Large intestine (tissue), 3 donors: Measurements from ENCODE around the gene SUGP1. TPM values are rescaled to one million over a fixed set of nuclear protein-coding genes. Genes with fewer than 3 reads are reported as not detected.

Source experiments
- DNase-seq, 2 donors: peaks; one replicate each; pipeline versions ENCODE4 v3.0.0 to v3.0.0-alpha.2; 2013
- H3K27ac ChIP-seq: one replicate; pipeline ENCODE4 v1.5.1; 2013; ENCODE audit warnings: low read length
- H3K27me3 ChIP-seq: 2 replicates; pipeline ENCODE4 v1.6.1; 2013; ENCODE audit warnings: low read length; ENCODE audit not compliant: control insufficient read depth, insufficient read depth
- H3K36me3 ChIP-seq: 2 replicates; pipeline ENCODE4 v1.6.1; 2013; ENCODE audit warnings: low read length; ENCODE audit not compliant: control insufficient read depth, insufficient read depth
- H3K4me1 ChIP-seq: one replicate; pipeline ENCODE4 v1.6.1; 2013; ENCODE audit warnings: low read length; ENCODE audit not compliant: control insufficient read depth, insufficient read depth
- H3K4me3 ChIP-seq: one replicate; pipeline ENCODE4 v1.5.1; 2013; ENCODE audit warnings: low read length
- H3K9me3 ChIP-seq: one replicate; pipeline ENCODE4 v1.6.1; 2013; ENCODE audit warnings: mild to moderate bottlenecking, low read depth, low read length, moderate library complexity; ENCODE audit not compliant: control insufficient read depth
- WGBS: methylation state at CpG from one replicate; pipeline ENCODE4 v1.1.5; 2013; ENCODE audit warnings: low lambda C conversion rate; ENCODE audit not compliant: insufficient coverage; 5-methylcytosine and 5-hydroxymethylcytosine counted together
- polyA plus RNA-seq: library from polyadenylated mRNA; unstranded; fragments of 120-200 nt; gene quantifications from one replicate; pipeline ENCODE4 v1.2.1, GENCODE V29; 2013

Gene SUGP1
- polyA plus RNA-seq, 1 donor = 38.3 TPM

DNA sequence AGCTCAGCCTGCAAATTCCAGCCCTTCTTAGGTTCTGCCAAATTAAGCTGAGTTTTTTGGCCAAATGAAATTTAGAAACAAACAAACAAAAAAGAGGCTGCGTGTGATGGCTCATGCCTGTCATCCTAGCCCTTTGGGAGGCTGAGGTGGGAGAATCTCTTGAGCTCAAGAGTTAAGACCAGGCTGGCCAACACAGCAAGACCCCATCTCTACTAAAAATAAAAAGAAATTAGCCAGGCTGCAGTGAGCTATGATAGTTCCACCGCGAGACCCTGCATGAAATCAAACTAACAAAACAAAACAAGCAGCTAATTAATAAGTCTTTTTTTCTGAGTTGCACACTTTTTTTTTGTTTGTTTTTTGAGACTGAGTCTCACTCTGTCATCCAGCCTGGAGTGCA is 90.6 kb downstream of the SUGP1 start:
- H3K4me3 ChIP-seq = no peak overlapping the region
- no peak for DNase-seq
- H3K9me3 ChIP-seq = peaks cover under 1% of the 10 kb centered on the region
- no peaks in the 10 kb centered on the region for H3K36me3 ChIP-seq
- WGBS = no CpG with 5 or more reads among the region's 3 CpGs
- H3K27me3 ChIP-seq = peaks cover 21% of the 10 kb centered on the region
- peaks cover under 1% of the 10 kb centered on the region for H3K4me1 ChIP-seq
- H3K27ac ChIP-seq = no peak overlapping the region

DNA sequence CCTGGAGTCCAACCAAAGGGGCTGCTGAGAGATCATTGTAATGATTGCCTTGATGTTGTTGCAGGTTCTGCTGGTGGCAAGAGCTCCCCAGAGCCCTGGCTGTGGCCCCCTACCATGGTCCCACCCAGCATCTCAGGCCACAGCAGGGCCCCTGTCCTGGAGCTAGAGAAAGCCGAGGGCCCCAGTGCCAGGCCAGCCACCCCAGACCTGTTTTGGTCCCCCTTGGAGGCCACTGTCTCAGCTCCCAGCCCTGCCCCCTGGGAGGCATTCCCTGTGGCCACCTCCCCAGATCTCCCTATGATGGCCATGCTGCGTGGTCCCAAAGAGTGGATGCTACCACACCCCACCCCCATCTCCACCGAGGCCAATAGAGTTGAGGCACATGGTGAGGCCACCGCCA is 93.1 kb downstream of the SUGP1 start:
- Histone ChIP-seq H3K27me3 (peaks cover 33% of the 10 kb centered on the region), H3K4me1 (peaks cover 4% of the 10 kb centered on the region), H3K36me3 (no peaks in the 10 kb centered on the region), H3K4me3 (no peak overlapping the region), H3K27ac (no peak overlapping the region), H3K9me3 (no peaks in the 10 kb centered on the region)
- no CpG with 5 or more reads among the region's 4 CpGs for WGBS
- no peak for DNase-seq

DNA sequence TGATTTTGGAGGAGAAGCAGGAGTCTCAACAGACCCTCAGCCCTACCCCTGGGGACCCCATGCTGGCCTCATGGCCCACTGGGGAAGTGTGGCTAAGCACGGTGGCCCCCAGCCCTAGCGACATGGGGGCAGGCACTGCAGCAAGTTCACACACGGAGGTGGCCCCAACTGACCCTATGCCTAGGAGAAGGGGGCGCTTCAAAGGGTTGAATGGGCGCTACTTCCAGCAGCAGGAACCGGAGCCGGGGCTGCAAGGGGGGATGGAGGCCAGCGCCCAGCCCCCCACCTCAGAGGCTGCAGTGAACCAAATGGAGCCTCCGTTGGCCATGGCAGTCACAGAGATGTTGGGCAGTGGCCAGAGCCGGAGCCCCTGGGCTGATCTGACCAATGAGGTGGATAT is 93.6 kb downstream of the SUGP1 start:
- DNase-seq = no peak

DNA sequence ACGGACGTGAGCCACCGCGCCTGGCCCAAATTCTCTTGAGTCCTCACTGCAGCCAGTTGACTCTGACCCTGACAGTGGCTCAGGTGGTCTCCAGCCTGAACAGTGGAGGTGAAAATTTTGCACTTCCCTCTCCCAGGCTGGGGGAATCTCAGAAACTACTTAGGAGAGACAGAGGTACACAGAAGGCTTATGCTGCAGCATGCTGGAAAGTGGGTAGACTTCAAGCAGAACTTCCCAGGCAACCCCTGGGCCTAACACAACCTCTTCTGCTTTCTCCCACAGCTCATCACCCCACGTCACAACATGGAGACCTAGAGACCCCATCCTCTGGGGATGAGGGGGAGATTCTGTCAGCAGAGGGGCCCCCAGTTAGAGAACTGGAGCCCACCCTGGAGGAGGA is 94.1 kb downstream of the SUGP1 start:
- H3K4me1 ChIP-seq = peaks cover 4% of the 10 kb centered on the region
- no peaks in the 10 kb centered on the region for H3K36me3 ChIP-seq
- WGBS = no CpG with 5 or more reads among the region's 5 CpGs
- H3K27ac ChIP-seq = no peak overlapping the region
- DNase-seq = no peak
- peaks cover 33% of the 10 kb centered on the region for H3K27me3 ChIP-seq
- H3K9me3 ChIP-seq = no peaks in the 10 kb centered on the region
- H3K4me3 ChIP-seq = no peak overlapping the region

More for the DNA sequence above, 93.6 kb downstream of the SUGP1 start:
- no CpG with 5 or more reads among the region's 10 CpGs for WGBS
- peaks cover 4% of the 10 kb centered on the region for H3K4me1 ChIP-seq
- H3K36me3 ChIP-seq = no peaks in the 10 kb centered on the region
- H3K9me3 ChIP-seq = no peaks in the 10 kb centered on the region
- H3K27ac ChIP-seq = no peak overlapping the region
- peaks cover 33% of the 10 kb centered on the region for H3K27me3 ChIP-seq
- no peak overlapping the region for H3K4me3 ChIP-seq

Other genes starting within 250 kb of the SUGP1 start
- 29.0 TPM for gene TMEM161A, start 182.0 kb downstream of the SUGP1 start, polyA plus RNA-seq
- 1.4 TPM for gene MEF2B, start 150.2 kb downstream of the SUGP1 start, polyA plus RNA-seq
- gene BORCS8, start 128.4 kb downstream of the SUGP1 start, polyA plus RNA-seq = 17.5 TPM
- 58.5 TPM for gene RFXANK, start 128.3 kb downstream of the SUGP1 start, polyA plus RNA-seq
- gene NR2C2AP, start 117.1 kb downstream of the SUGP1 start, polyA plus RNA-seq = 17.4 TPM
- 0.39 TPM for gene NCAN, start 108.6 kb downstream of the SUGP1 start, polyA plus RNA-seq
- gene TM6SF2, start 47.2 kb downstream of the SUGP1 start, polyA plus RNA-seq = 56.9 TPM
- 55.2 TPM for gene MAU2, start 320 bp upstream of the SUGP1 start, polyA plus RNA-seq
- gene GATAD2A, start 85.2 kb upstream of the SUGP1 start, polyA plus RNA-seq = 46.8 TPM
- 1.2 TPM for gene TSSK6, start 195.0 kb upstream of the SUGP1 start, polyA plus RNA-seq
- 219 TPM for gene NDUFA13, start 195.7 kb upstream of the SUGP1 start, polyA plus RNA-seq
- gene YJEFN3, start 208.4 kb upstream of the SUGP1 start, polyA plus RNA-seq = 9.5 TPM
- 0.09 TPM for gene CILP2, start 217.8 kb upstream of the SUGP1 start, polyA plus RNA-seq